Measurements from ENCODE around the gene BCL11B. TPM values are rescaled to one million over a fixed set of nuclear protein-coding genes. Genes with fewer than 3 reads are reported as not detected.

Gene BCL11B
- total and polyA plus RNA-seq, 2 donors (not counting 1 experiment from before 2014, with no cell fraction given) = 0.33 to 0.42 TPM

- Mint-ChIP-seq H3K27me3 (peaks cover 47% of the 10 kb centered on the region), H3K4me3 (no peak overlapping the region), H3K27ac (no peak overlapping the region), H3K4me1 (no peaks in the 10 kb centered on the region), H3K9me3 (ENCODE audit: insufficient read depth) (no peaks in the 10 kb centered on the region)
- ChIA-PET POLR2A (no interaction called here), CTCF (no interaction called here)
- WGBS (ENCODE audit: insufficient coverage) = 66% methylated on average over 4 of the region's 4 CpGs
- H3K4me3 ChIP-seq (ENCODE audit: control extremely low read depth in 1 of 5, extremely low read depth in 1 of 5, insufficient read depth in 1 of 5, low read depth in 2 of 5, low read length in 4 of 5) = no peak overlapping the region
- no peak overlapping the region for H2AFZ ChIP-seq (ENCODE audit: insufficient read depth, low read depth, low read length, poor library complexity, severe bottlenecking)
- H3K4me1 ChIP-seq (ENCODE audit: control insufficient read depth in 2 of 2, insufficient read depth in 2 of 2, low read length in 2 of 2) = no peaks in the 10 kb centered on the region
- H3K27me3 ChIP-seq (replicated peaks in 1 of 4; ENCODE audit: control extremely low read depth in 1 of 4, control insufficient read depth in 3 of 4, insufficient read depth in 4 of 4, low read length in 3 of 4) = peaks cover 0 to 23% (median 20%) of the 10 kb centered on the region in 4 experiments
- no peaks in the 10 kb centered on the region for H3K36me3 ChIP-seq (replicated peaks in 1 of 2; ENCODE audit: control extremely low read depth in 1 of 2, control insufficient read depth in 1 of 2, extremely low read depth in 1 of 2, insufficient read depth in 2 of 2, low read length in 1 of 2)
- TF ChIP-seq CTCF (IDR thresholded peaks at IDR 0.05) = no peak
- no peak for TF ChIP-seq EZH2 (IDR thresholded peaks at IDR 0.05; ENCODE audit: borderline replicate concordance, insufficient read depth, low read depth, low read length, poor library complexity, severe bottlenecking)
- H3K9ac ChIP-seq (ENCODE audit: low read length) = no peak overlapping the region
- H3K79me2 ChIP-seq (ENCODE audit: control insufficient read depth, insufficient read depth, low read length) = no peaks in the 10 kb centered on the region
- ATAC-seq (ENCODE audit: low read depth) = no peak
- no peaks in the 10 kb centered on the region for H4K20me1 ChIP-seq (ENCODE audit: control insufficient read depth, insufficient read depth, low read length, poor library complexity, severe bottlenecking)
- peaks cover 0 to 5% (median 0%) of the 10 kb centered on the region in 3 donors for H3K9me3 ChIP-seq (ENCODE audit: control extremely low read depth in 1 of 3, control insufficient read depth in 2 of 3, insufficient read depth in 1 of 3, low read length in 2 of 3)
- no peak overlapping the region for H3K4me2 ChIP-seq (replicated peaks; ENCODE audit: low read depth, low read length, poor library complexity, severe bottlenecking)
- intact Hi-C loops (cut with micrococcal nuclease) = no loop called here
- no peak overlapping the region for H3K27ac ChIP-seq (ENCODE audit: low read length in 2 of 2)
- DNase-seq = no peak
These were observed 8.9 kb upstream of the BCL11B start for GRCh38 chr14:99280852-99281251.

- H3K4me2 ChIP-seq (replicated peaks; ENCODE audit: low read depth, low read length, poor library complexity, severe bottlenecking) = no peak overlapping the region
- POLR2A ChIA-PET = no interaction called here
- ATAC-seq (ENCODE audit: low read depth) (no peak), DNase-seq (no peak)
- no peak overlapping the region for H3K27ac ChIP-seq (ENCODE audit: low read length in 2 of 2)
- intact Hi-C loops (cut with micrococcal nuclease) = no loop called here
- 87% methylated on average over 16 of the region's 19 CpGs for WGBS (ENCODE audit: insufficient coverage)
- peaks cover 50% of the 10 kb centered on the region for H3K27me3 Mint-ChIP-seq
- H3K4me1 Mint-ChIP-seq = no peaks in the 10 kb centered on the region
- TF ChIP-seq EZH2 (IDR thresholded peaks at IDR 0.05; ENCODE audit: borderline replicate concordance, insufficient read depth, low read depth, low read length, poor library complexity, severe bottlenecking) = no peak
- TF ChIP-seq CTCF (IDR thresholded peaks at IDR 0.05) = no peak
- no peak overlapping the region for H3K4me3 Mint-ChIP-seq
- H3K79me2 ChIP-seq (ENCODE audit: control insufficient read depth, insufficient read depth, low read length) = no peaks in the 10 kb centered on the region
- H3K9ac ChIP-seq (ENCODE audit: low read length) = no peak overlapping the region
- no peak overlapping the region for H3K4me3 ChIP-seq (ENCODE audit: control extremely low read depth in 1 of 5, extremely low read depth in 1 of 5, insufficient read depth in 1 of 5, low read depth in 2 of 5, low read length in 4 of 5)
- no peaks in the 10 kb centered on the region for H3K4me1 ChIP-seq (ENCODE audit: control insufficient read depth in 2 of 2, insufficient read depth in 2 of 2, low read length in 2 of 2)
- no peaks in the 10 kb centered on the region for H3K36me3 ChIP-seq (replicated peaks in 1 of 2; ENCODE audit: control extremely low read depth in 1 of 2, control insufficient read depth in 1 of 2, extremely low read depth in 1 of 2, insufficient read depth in 2 of 2, low read length in 1 of 2)
- CTCF ChIA-PET = no interaction called here
- H2AFZ ChIP-seq (ENCODE audit: insufficient read depth, low read depth, low read length, poor library complexity, severe bottlenecking) = no peak overlapping the region
- no peaks in the 10 kb centered on the region for H4K20me1 ChIP-seq (ENCODE audit: control insufficient read depth, insufficient read depth, low read length, poor library complexity, severe bottlenecking)
- peaks cover 0 to 5% (median 0%) of the 10 kb centered on the region in 3 donors for H3K9me3 ChIP-seq (ENCODE audit: control extremely low read depth in 1 of 3, control insufficient read depth in 2 of 3, insufficient read depth in 1 of 3, low read length in 2 of 3)
- H3K9me3 Mint-ChIP-seq (ENCODE audit: insufficient read depth) = no peaks in the 10 kb centered on the region
- H3K27ac Mint-ChIP-seq = no peak overlapping the region
- H3K27me3 ChIP-seq (replicated peaks in 1 of 4; ENCODE audit: control extremely low read depth in 1 of 4, control insufficient read depth in 3 of 4, insufficient read depth in 4 of 4, low read length in 3 of 4) = peaks cover 0 to 26% (median 25%) of the 10 kb centered on the region in 4 experiments
These were observed 8.2 kb upstream of the BCL11B start for GRCh38 chr14:99280066-99280731.
